GM21515 (cell line): ENCODE measurements around the gene ZNF462.
"Not testable (repeated sequence)": the region's sequence is repeated elsewhere in the genome, so short reads cannot be mapped to it uniquely, and the experiment has no call there.

Experiments
- ATAC-seq: cut with Tn5 transposase; IDR thresholded peaks from one replicate; pipeline ENCODE4 v1.9.1; 2021; ENCODE audit not compliant: unreplicated experiment

The ZNF462 gene

DNA sequence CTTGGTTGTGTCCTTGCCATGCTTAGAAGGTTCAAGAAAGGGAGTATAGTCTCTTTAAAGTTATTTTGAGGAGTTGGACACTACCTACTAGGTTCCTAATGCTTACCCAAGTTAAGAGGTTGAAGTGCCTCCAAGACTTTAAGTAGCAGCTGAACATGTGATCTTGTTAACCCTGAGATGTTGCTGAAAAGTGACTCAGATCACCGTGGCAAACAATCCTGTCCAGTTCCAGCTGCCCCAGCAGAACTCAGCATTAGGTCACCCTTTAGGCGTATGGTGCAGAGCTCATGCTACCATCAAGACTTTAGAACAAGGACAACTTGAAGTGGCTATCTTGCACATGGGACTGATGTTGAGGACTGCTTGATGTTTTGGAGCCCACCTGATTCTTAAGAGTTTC, 22.5 kb downstream of the ZNF462 start:
- ATAC-seq: no peak

DNA sequence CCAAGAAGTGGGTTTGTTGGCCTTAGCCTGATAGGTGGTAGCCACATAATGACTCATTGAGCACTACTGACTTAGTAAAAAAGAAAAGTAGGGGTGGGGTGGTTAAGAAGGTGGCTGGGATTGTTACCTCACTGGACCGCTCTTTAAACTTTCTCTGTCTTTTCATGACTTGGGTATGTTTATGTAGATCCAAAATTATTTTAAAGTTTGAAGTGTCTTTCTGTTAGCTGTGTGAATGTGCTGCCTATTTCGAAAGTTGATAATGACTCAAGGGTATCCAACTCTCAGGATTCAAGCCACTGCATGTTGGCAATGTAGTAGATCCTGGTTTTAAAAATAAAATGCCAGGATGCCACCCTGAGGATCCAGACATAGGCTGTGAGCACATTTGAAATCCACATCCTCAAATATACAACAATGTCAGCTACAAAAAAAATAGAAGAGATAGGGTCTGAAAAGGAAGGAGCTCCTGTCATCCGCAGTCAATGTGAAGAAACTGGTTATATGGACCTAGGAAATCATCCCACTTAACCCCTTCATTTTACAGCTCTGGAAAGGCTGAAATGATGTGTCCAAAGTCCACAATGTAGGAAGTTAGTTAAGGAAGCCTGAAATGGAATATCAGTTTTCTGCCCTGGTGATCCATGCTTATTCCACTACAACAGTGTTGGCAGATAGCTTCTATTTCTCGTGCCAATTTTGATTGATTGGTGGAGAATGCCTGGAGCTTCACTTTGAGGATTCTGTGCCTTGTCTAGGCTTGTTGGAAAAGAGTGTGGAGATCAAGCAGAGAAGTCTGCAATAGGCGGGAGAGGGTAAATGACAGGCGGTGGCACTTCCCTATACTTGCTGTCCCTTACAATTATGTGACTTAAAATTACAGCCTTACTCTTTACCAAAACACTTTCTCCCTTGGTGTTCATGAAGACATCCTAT, 23.4 kb downstream of the ZNF462 start:
- ATAC-seq: no peak

DNA sequence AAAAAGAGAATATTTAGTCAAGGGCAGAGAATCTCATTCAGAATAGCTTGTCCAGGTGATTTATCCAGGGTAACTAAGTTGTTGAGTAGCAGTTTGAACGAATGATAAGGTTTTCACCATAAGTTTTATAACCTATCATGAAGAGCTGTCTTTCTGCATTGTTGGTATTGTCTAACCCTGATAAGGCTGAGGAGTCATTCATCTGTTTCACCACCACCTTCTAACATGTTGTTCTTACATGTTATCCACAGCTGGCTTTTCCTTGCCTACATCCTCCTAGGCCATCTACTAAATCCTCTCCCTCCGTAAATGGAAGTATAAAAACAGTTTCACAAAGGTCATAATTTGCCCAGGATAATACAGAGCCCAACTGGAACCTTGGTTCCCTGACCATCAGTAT, 24.1 kb downstream of the ZNF462 start:
- no peak for ATAC-seq

DNA sequence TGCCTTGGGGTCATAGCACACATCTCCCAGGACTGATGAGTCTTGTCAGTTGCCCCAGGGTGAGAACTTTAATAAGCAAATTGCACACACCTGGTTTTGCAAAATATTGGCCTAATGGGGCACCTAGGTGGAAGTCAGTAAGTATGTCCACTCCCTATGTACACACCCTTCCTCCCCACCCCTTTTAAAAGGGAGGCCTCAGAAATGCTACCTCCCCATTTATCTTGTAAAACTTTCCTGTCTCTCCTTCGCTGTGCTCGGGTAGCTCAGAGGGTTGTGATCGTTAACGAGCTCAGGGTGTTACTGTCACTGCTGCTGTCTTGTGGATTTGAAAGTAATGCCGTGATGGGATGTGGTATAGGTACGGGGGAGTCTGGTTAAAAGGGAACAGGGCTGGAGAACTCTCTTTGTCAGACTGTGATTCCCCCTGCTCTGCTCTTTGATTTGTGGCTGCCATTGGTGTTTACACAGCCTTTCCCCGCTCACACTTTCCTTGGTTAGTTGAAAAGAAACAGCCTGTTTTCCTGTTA, 26.2 kb downstream of the ZNF462 start:
- ATAC-seq: no peak

GRCh38 chr9:106890608-106891007, 27.6 kb downstream of the ZNF462 start:
- ATAC-seq: no peak

DNA sequence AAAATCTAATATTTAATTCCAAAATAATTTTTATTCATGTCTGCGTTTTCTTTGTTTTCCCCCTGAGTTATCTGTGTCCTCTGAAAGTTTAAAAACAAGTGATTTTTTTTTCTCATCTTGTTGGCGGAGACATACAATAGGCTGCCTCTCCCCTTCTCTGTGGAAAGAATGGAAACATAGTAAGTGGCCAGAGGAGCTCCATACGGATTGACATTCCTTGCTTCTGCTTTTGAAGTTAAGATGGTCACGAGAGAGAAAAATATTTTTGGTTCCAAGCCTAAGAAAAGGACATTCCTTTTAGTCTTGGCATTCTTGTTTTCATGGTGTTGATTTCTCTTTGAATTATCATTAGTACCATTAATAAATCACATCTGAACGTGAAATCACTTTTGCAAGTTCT, 28.3 kb downstream of the ZNF462 start:
- no peak for ATAC-seq

- no peak for ATAC-seq
Observed at GRCh38 chr9:106892632-106893031, 29.7 kb downstream of the ZNF462 start.

DNA sequence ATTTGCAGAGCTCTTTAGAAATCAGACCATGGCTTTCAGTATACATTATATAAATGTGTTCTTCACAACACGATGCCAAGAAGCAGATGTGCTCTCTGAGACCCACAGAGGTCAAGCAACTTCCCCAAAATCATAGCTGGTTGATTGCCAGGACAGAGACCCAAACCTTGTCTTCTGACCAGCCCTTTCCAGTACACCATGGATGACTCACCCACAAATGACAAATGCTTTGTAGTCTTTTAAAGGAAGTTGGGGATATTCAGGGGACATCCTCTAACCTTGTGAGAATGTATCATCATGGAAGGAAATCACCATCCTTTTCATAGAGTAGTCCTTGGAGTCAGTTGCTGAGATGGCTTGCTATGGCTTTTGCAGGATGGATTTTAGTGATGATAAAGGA, 30.1 kb downstream of the ZNF462 start:
- no peak for ATAC-seq

GRCh38 chr9:106896695-106897094, 33.7 kb downstream of the ZNF462 start:
- ATAC-seq: no peak

- no peak for ATAC-seq
Observed at GRCh38 chr9:106897236-106897635, 34.3 kb downstream of the ZNF462 start.

DNA sequence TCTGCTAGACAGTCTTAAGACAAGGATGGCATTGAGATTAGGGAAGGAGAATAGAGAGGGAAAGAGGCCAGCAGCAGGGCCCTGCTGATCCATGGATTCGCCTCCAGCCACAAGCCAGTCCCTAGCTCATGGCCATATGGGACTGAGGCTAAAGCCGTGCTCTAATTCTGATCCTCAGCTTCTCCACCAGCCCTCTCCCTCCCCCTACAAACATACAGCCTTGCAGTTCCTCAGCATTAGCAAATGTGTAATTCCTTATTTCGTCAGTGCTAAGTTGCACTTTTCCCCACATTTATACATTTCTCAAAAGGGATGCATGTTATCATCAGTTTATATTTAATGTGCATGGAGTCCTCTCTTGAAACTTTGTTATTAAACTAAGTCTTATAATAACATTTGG, 34.8 kb downstream of the ZNF462 start:
- no peak for ATAC-seq

- not testable (repeated sequence) for ATAC-seq
Observed at GRCh38 chr9:106900523-106900922, 37.6 kb downstream of the ZNF462 start.

DNA sequence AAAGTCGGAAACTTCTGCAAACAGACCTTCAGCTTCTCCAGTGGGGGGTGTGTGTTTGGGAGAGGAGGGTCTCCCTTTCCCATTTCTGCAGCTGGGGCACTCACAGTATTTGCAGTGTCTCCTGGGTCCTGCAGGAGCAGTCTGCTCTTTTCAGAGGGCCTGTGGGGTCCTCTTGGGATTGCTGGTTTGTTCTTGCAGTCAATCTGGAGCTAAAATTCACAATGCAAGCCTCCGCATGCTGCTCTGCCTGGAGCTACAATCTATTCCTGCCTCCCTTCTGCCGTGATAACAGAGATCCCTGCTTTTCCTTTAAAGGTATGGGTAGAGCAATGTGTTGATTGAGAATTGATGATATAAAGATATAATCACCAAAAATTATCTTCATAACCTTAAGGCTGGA, 43.2 kb downstream of the ZNF462 start:
- no peak for ATAC-seq

GRCh38 chr9:106911951-106912350, 49.0 kb downstream of the ZNF462 start:
- no peak for ATAC-seq

- ATAC-seq: no peak
Observed at GRCh38 chr9:106913276-106913675, 50.3 kb downstream of the ZNF462 start.

DNA sequence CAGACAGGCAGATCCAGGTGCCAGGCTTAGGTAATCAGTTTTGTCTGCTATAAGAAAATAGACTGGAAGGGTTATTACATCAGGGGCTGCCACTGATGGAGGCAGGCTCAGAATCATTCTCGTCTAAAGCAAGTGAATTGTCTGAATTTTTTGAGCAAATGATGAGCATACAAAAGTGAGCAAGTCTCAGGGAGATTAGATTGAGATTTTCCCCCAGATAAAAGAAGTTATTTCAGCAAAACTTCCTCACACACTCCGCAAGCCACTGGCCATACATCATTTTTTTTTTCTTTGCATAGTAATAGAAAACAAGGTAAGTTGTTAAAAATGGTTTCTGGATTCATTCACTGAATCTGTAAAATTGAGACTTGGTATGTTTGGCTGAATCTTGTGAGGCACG, 52.9 kb downstream of the ZNF462 start:
- no peak for ATAC-seq

DNA sequence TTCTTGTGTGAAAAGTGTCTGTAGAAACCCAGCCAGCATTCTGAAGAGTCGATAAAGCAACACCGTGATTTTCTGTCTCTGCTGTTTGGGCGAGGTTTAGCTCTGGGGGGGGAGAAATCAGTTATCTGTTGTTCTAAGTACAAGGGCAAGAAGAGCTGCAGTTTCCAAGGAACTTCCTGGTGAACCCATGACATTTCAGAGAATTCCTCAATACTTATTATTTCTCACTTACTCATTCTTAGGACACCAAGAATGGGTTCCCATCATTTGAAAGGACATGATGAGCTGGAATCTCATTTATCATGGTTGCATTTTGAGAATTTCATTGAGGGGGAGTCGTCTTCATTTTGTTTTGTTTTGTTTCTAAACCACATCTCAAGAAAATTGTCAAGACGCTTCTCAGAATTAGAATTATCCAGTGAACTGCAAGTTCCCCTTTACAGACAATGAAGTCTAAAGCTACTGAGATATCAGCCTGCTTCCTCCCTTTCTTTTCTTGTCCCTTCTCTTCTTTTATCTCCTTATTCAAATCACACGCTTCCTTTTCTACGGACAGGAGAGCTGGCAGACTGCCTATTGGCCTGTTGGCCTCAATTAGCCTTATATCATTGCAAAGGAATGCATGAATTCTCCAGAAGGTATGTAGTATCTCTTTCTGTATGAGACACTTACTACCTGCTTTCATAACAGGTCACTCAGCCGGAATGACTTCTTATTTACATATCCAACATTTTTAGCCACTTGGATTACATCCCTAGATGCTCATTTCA, 53.7 kb downstream of the ZNF462 start:
- ATAC-seq: no peak

GRCh38 chr9:106918825-106919509, 56.0 kb downstream of the ZNF462 start:
- ATAC-seq: no peak

- ATAC-seq: no peak
Observed at GRCh38 chr9:106920091-106920490, 57.1 kb downstream of the ZNF462 start.

- no peak for ATAC-seq
Observed at GRCh38 chr9:106920701-106921283, 57.8 kb downstream of the ZNF462 start.

- no peak for ATAC-seq
Observed at GRCh38 chr9:106921341-106921899, 58.5 kb downstream of the ZNF462 start.
